NCI-H510A (cell line): ENCODE results near the gene REX1BD.
"Not testable (repeated sequence)": the region's sequence is repeated elsewhere in the genome, so short reads cannot be mapped to it uniquely, and the experiment has no call there.

Experiments used
- DNase-seq: peaks from one replicate; lab custom pipeline; 2025; lab: John Stamatoyannopoulos, UW

Gene REX1BD

GRCh38 chr19:18577365-18577914 is 11.2 kb upstream of the REX1BD start:
- DNase-seq, result no peak

- no peak for DNase-seq
These were observed 8.3 kb upstream of the REX1BD start for GRCh38 chr19:18580311-18580710.

- no peak for DNase-seq
These were observed 2.3 kb upstream of the REX1BD start for GRCh38 chr19:18586306-18586705.

DNA sequence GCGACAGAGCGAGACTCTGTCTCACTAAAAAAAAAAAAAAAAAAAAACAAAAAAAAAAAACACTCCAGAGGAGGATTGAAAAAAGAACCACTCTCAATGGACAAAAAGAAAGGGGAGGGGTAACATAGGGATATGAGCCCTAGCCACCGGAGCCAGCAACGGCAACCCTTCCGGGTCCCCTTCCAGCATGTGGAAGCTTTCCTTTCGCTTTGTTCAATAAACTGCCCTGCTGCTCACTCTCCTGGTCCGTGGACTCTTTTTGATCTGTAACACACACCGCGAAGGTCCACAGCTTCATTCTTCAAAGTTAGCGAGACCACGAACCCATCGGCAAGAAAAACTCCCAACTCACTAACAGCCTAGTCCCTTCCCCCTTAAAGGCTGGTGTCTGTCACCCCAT is 1.0 kb upstream of the REX1BD start:
- DNase-seq, result no peak

GRCh38 chr19:18587962-18588610 is 512 bp upstream of the REX1BD start:
- no peak for DNase-seq

DNA sequence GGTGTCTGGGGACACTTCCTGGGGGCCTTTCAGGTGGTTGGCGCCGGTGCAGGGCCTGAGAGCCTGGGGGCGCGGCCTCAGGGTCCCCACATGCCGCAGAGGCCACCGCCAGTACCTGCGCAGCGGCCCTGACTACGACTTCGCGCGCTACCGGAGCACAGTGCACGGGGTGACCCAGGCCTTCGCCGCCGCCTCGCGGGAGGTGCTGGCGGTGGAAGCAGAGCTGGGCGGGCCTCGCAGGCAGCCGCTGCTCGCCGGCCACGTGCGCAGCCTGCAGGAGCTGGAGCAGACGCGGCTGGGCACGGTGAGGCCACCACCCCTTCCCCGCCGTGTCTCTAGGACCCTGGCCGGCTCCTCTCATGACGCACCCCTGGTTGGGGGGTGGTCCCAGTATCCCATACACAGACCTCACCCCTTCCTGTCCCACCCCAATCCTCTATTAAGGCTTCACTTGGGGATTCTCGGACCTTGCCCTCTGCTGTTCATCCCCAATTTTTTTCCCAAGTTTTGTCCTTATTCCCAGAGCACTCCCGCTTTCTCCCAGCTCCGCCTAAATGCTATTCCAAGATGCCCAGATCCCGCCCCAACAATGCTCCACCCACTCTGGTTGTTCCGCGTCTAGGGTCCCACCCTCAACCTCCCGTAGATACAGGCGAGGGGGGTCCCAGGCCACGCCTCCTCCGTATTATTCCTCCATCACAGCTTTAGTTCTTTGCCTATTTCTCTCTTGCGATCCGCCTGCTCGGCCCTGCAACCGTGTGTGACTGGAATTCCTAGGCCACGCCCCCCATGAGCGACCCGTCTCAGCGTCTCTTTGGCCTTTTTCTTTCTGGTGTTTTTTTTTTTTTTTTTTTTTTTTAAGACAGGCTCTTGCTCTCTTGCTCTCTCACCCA is 1.0 kb downstream of the REX1BD start:
- peak; percentile 77 for DNase-seq

DNA sequence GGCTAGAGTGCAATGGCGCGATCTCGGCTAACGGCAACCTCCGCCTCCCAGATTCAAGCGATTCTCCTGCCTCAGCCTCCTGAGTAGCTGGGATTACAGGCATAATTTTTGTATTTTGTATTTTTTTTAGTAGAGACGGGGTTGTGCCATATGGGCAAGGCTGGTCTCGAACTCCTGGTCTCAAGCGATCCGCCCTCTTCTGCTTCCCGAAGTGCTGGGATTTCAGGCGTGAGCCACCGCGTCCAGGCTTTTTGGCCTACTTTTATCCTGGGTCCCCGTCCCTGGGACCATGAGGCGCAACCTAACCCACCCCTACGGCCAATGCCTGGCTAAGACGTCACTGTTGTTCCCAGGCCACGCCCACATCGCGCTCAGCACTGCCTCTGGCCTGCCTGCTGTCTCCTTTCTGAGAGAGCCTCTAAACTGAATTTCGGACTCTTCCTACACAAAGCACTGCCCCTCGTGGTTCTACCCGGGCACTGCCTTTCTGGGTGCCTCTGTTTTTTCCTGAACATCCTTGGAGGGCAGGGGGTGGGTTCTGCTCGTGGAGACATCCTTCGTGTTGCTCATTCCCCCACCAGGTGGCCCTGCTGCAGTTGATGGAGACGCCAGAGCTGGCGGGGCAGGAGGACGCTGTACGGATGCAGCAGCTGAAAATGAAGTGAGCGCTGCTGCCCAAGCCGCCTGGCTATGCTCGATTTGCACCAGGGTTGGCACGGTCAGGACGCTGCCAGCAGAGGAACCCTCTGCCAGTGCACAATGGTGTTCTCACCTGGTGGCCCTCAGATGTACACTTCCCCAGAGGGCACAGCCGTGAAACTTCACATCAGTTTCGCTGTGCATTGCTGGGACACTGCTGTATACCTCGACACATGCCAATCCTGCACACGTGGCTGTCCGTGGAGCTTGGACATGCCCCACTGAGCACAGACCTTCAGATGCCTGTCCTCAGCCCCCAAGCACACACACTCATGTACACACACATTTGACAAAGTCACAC is 2.0 kb downstream of the REX1BD start:
- peak; percentile 96 for DNase-seq

DNA sequence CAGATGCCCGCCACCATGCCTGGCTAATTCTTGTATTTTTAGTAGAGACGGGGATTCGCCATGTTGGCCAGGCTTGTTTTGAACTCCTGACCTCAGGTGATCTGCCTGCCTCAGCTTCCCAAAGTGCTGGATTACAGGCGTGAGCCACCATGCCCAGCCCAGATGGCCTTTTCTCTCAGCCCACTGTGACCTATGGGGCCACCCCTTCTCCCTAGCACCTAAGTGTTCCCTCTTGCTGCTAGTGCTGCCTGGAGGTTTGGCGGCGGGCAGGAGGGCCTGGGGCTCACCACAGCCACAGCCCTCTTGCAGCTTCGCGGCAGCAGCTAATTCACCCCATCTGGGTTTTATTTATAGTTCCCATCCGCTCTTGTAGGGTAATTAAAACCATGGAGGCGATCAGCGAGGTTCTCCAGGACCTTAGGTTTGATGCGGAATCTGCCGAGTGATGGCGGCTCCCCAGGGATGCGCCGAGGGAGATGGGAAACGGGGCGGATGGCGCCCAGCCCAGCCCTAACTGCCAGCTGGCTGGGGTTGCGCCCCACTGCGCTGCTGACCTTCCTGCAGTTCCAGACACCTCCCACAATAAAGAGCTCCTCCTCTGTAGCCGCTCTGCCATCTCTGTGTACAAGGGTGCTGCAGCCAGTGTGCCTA is 3.3 kb downstream of the REX1BD start:
- DNase-seq, result no peak

- DNase-seq, result not testable (repeated sequence)
These were observed 4.1 kb downstream of the REX1BD start for GRCh38 chr19:18592732-18593131.

- DNase-seq, result no peak
These were observed 4.9 kb downstream of the REX1BD start for GRCh38 chr19:18593367-18594095.

GRCh38 chr19:18594096-18594823 is 5.7 kb downstream of the REX1BD start:
- DNase-seq, result peak; percentile 62

DNA sequence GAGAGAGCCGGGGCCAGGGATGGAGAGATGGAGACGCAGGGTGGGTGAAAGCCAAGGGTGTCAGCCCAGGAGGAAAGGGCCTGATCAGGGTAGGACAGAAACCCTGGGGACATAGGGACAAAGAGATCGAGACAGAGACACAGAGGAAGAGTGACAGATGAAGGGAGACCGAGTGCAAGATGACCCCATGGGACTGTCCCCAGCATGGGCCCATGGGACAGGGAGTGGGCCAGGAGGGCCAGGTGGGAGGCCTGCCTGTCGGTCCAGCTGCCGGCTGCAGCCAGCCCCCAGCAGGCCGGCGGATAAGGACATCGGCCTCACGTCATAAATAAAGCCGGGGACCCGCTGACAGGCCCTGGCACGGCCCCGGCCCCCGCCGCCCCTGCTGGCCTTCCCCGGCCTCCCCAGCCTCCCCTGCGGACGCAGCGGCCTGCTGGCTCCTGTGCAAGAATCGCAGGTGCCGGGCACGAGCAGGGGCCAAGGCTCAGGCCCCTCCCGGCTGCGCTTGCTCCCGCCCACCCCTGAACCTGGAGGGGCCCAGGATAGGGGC is 6.3 kb downstream of the REX1BD start:
- no peak for DNase-seq

GRCh38 chr19:18595475-18595874 is 6.9 kb downstream of the REX1BD start:
- no peak for DNase-seq

- DNase-seq, result no peak
These were observed 8.2 kb downstream of the REX1BD start for GRCh38 chr19:18596752-18597157.

GRCh38 chr19:18597809-18598660 is 9.4 kb downstream of the REX1BD start:
- DNase-seq, result no peak

DNA sequence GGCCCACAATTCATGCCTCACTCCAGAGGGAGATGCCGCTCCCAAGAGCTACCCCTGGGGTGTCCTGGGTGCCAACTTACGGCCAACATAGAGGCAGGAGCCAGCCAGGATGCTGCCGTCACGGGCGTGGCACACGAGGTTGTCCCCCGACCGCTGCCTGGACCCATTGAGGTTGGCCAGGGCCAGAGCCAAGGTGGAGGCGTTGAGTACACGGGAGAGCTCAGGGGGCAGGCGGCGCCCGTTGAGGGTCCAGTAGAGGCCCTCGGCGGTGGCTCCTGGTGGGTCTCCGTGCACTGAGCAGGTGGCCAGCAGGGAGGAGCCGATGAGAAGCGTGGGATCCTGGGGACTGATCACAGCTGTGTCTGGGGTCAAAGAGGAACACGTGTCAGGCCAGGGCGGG is 10.9 kb downstream of the REX1BD start:
- no peak for DNase-seq

- DNase-seq, result not testable (repeated sequence)
These were observed 12.2 kb downstream of the REX1BD start for GRCh38 chr19:18600692-18601397.

DNA sequence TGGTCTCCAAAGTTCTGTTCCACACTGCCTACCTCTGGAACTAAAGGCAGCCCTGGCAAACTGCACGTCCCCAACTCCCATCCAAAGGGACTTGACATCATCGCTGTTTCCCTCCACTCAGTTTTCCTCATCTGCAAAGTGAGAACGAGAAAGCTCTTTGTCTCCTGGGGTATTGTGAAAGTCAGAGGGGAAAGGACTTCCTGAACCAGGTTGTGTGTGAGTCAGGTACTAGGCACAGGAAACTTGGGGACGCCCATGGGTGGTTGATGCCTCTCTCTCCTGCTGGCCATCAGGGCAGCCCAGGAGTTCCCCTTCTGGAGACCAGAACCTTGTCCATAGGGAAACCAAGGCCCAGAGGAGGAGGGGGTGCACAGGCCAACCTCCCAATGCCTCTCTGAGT is 13.3 kb downstream of the REX1BD start:
- no peak for DNase-seq
